ENCODE results near the gene KLHL24.

DNA sequence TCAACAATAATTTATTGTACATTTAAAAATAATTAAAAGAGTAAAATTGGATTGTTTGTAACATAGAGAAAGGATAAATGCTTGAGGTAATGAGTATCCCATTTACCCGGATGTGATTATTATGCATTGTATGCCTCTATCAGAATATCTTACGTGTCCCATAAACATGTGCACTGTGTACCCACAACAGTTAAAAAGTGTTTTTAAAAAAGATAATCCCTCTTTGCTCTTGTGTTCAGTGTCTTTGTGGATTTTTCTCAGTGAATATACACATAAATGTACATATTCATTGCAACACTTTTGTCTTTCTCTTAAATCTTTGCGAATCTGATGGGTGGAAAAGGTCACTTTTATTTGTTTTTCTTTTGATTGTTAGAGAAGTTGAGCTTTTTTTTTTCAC is 82.6 kb downstream of the KLHL24 start:
- TF ChIP-seq, protein P1, sequence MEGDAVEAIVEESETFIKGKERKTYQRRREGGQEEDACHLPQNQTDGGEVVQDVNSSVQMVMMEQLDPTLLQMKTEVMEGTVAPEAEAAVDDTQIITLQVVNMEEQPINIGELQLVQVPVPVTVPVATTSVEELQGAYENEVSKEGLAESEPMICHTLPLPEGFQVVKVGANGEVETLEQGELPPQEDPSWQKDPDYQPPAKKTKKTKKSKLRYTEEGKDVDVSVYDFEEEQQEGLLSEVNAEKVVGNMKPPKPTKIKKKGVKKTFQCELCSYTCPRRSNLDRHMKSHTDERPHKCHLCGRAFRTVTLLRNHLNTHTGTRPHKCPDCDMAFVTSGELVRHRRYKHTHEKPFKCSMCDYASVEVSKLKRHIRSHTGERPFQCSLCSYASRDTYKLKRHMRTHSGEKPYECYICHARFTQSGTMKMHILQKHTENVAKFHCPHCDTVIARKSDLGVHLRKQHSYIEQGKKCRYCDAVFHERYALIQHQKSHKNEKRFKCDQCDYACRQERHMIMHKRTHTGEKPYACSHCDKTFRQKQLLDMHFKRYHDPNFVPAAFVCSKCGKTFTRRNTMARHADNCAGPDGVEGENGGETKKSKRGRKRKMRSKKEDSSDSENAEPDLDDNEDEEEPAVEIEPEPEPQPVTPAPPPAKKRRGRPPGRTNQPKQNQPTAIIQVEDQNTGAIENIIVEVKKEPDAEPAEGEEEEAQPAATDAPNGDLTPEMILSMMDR (IDR thresholded peaks at IDR 0.05) = no peak
- no peak for TF ChIP-seq POLR2A (IDR thresholded peaks at IDR 0.05)
- TF ChIP-seq EP300 (IDR thresholded peaks at IDR 0.05) = no peak
- TF ChIP-seq POLR2AphosphoS5 (IDR thresholded peaks at IDR 0.05) = no peak
